Retina (tissue), 1 donor: ENCODE data around the gene VAMP4.
"Not testable (repeated sequence)": the region's sequence is repeated elsewhere in the genome, so short reads cannot be mapped to it uniquely, and the experiment has no call there.

ENCODE experiments used
- DNase-seq: peaks from one replicate; pipeline ENCODE4 v3.0.0-alpha.2; 2016

The VAMP4 gene

DNA sequence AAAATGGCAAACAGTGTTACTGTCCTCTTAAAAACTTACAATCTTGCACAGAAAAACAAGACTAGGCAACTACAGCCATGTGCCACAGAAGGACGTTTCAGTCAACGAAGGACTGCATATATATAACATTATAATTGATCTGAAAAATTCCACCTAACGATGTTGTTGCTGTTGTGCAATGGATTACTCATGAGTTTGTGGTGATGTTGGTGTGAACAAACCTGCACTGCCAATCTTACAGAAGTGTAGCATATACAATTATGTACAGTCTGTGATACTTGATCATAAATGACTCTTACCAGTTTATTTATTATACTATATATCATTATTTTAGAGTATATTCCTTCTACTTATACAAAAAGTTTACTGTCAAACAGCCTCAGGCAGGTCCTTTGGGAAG, 6.8 kb upstream of the VAMP4 start:
- DNase-seq = no peak

DNA sequence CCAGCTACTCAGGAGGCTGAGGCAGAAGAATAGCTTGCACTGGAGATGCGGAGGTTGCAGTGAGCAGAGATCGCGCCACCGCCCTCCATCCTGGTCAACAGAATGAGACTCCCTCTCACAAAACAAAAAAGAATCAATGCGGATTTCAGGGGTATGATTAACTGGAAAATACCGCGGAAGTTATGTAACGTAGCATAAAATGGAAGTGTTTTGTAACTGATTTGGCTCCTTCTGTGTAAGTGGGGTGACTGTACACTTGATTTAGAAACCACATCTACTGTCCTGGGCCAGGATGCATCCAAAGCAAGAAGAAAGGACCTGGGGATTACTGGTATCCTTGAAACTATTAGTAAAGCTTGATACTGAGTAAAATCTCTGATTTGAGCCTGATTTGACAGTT, 3.1 kb upstream of the VAMP4 start:
- DNase-seq = no peak

- DNase-seq = peak; percentile 9
These were observed 1.4 kb upstream of the VAMP4 start for GRCh38 chr1:171743081-171743870.

GRCh38 chr1:171742577-171742922, 685 bp upstream of the VAMP4 start:
- no peak for DNase-seq

DNA sequence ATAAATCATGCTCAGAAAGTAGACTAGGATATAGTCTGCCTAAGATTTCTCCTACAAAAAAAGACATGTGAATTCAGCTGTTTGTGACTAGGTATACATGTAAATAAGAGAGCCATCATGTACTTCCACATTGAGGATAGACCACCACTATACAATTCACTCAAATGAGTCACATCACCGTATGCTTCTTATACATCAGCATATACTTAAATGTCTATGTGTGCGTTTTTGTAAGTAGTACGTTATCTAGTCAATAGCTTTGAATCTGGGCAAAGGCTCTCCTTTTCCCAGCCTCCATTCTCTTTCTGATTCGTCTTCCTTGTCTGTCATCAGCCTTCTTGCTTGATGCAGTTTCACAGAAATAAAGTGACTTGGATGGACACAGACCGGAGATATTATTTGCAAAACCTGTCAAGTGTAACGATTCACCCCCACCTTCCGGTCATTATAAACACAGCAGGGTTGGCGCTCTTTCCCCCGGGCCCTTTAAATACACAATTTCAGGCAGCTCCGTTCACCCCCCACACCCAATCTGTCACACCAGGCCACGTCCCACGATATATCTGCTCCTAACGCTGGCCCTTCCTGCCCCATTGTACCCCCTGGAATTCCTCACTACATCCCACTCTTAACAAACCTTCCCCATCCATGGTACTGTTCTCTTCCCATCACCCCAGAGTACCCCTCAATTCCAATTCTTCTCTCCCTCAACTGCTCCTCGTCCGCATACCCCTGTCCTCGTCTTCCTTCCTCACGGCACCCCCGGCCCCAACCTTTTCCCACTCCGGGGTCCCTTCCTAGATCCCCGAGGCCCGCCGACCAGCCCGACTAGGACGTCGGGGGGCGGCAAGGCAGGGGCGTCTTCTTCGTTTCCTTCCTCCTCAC, 636 bp downstream of the VAMP4 start:
- no peak for DNase-seq

DNA sequence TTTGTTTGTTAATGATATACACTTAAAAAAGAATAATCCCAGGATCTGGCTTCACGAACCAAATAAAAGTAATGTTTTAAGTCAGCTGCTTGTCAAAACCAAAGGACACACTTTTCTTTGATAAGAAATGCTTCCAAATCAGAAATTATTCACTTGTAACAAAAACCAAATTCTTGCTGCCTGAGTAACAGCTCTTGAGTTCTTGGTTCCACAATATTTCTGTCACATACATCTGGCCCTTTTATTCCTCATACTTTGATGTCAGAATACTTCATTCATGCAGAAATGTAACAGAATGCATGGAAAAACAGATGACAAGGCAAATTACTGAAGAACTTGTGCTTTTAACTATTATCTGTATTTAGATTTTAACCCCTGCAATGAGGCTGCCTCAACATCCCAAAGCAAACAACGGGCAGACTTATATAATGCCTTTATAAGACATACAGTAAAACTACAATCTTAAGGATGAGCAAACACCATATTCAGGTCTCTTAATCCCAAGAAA, 1.5 kb downstream of the VAMP4 start:
- DNase-seq = no peak

- DNase-seq = no peak
These were observed 2.2 kb downstream of the VAMP4 start for GRCh38 chr1:171739656-171740055.

DNA sequence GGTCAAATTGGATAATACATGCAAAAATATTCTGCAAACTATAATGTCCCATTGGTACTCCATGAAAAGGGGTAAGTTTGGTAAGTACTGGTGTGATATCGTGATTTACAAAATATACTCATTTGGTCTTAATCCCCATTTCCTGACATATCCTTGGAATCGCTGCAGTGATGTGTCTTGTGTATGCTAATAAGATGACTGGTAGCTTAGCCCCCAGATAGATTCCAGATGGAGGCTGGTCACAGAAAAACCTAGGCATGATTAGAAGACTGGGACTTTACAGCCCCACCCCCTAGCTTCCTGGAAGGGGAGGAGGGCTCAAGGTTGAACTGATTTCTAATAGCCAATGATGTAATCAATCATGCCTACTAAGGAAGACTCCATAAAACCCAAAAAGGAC, 3.0 kb downstream of the VAMP4 start:
- DNase-seq = no peak

- DNase-seq = no peak
These were observed 5.7 kb downstream of the VAMP4 start for GRCh38 chr1:171736196-171736595.

- no peak for DNase-seq
These were observed 11.8 kb downstream of the VAMP4 start for GRCh38 chr1:171730052-171730451.

GRCh38 chr1:171727778-171728177, 14.1 kb downstream of the VAMP4 start:
- no peak for DNase-seq

DNA sequence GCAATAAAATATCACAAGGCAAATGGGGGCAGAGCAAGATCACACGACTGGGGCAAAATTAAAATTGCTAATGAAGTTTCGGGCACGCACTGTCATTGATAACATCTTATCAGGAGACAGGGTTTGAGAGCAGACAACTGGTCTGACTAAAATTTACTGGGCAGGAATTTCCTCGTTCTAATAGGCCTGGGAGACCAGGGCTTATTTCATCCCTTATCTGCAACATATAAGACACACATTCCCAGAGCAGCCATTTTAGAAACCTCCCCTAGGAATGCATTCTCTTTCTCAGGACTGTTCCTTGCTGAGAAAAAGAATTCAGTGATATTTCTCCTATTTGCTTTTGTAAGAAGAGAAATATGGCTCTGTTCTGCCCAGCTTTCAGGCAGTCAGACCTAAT, 18.7 kb downstream of the VAMP4 start:
- DNase-seq = not testable (repeated sequence)

DNA sequence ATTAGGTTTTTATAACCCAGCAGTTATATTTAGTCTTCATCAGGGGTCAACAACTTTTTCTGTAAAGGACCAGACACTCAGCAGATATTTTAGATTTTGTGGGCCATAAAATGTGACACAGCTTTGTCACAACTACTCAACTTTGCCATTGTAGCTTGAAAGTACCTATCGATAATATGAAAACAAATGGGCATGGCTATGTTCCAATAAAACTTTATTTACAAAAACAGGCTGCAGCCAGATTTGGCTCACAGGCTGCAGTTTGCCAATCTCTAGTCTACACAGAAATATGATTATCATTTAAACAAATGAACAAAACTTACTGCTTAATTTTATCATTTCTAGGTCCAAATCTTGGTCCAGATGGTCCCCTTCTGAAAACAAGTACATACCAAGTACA, 23.0 kb downstream of the VAMP4 start:
- DNase-seq = no peak

- DNase-seq = no peak
These were observed 23.6 kb downstream of the VAMP4 start for GRCh38 chr1:171718216-171718615.

DNA sequence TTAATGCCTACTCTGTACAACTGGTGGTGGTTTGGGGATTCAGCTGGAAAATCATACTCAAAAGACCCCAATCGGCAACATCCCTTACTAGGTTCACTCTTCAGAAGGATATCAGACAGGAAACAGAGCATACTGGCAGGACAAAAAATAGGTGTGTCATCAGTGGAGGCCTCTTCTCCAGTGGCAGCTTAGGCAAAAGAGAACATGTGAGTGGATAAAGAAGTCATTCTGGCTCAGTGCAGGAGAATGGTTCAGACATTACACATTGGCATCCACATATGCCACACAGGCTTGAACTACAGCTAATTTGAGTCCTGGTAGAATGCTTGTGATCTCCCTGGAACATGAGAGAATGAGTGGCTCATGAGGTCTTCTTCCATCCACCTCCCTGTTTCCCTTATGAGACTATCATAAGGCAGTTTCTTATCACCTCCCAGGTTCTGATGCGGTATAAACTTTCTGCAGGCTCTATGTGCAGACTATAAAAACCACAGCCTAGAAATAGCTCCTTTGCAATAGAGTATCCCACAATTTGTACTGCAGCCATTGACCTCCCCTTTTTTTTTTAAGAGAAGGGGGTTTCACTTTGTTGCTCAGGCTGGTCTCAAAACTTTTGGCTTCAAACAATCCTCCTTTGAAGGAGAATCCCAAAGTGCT, 24.7 kb downstream of the VAMP4 start:
- no peak for DNase-seq

DNA sequence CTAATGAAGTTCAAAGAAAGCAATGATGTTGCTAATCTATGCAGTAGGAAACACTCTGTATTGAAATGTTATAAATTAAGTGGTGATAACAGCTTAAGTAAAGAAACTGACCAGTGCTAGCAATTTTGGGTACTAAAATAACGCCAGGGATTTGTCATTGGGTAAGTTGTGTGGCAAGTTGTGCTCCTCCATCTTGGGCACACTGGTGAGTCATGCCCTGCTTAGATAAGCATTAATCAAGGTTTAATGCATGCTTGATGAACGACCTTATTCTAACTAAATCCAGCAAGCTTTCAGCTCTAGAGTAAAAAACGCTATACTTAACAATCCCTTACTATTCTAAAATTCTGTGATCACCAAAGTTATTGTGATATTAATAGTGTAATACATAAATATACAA, 25.2 kb downstream of the VAMP4 start:
- DNase-seq = no peak

- DNase-seq = no peak
These were observed 26.0 kb downstream of the VAMP4 start for GRCh38 chr1:171715813-171716251.

- DNase-seq = no peak
These were observed 29.5 kb downstream of the VAMP4 start for GRCh38 chr1:171712341-171712740.

DNA sequence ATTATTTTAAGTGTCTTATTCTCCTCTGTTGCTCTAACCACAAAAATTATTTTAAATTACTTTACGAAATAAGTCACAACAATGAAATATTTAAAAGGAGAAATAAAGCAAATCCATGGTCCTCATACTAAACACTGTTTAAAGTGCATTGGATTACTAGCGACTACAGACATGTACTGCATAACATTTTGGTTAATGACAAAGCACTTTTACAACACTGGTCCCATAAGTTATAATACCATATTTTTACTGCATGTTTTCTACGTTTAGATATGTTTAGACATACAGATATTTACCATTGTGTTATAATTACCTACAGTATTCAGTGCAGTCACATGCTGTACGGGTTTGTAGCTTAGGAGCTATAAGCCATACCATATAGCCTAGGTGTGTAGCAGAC, 30.2 kb downstream of the VAMP4 start:
- DNase-seq = no peak

- DNase-seq = no peak
These were observed 34.3 kb downstream of the VAMP4 start for GRCh38 chr1:171707583-171707982.

DNA sequence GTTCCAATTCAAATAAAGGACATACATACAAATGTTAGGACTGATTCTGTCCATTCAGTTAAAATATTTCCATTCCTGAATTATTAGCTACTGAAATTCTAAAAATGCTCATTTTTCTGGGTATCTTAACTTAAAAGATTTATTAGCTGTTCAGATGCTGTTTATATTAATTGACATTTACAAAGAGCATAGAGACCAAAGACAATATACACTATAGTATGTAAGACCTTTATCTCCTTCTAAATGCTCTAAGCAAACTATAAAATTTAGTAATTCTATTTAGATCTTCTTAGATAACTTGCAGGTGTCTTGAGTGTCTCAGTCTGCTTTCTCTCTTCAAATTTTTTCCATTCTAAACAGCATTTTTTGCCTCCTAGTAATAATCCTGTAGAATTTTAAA, 39.3 kb downstream of the VAMP4 start:
- DNase-seq = no peak

DNA sequence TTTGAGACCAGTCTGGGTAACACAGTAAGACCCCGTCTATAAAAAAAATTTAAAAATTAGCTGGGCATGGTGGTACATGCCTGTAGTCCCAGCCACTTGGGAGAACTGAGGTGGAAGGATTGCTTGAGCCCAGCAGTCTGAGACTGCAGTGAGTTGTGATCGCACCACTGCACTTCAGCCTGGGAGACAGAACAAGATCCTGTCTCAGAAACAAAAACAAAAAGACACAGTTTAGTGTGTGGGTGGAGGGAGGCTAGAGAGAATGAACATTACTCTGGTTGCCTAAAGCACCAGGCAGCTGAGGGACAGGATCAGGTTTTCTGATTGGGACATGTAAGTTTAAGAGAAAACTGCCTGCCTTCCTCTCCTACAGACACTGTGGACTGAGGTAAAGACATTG, 42.3 kb downstream of the VAMP4 start:
- no peak for DNase-seq

GRCh38 chr1:171695772-171696171, 46.1 kb downstream of the VAMP4 start:
- DNase-seq = not testable (repeated sequence)
